Left kidney (tissue), 2 donors: ENCODE results near the gene LVRN. TPM values are rescaled to one million over a fixed set of nuclear protein-coding genes. Genes with fewer than 3 reads are reported as not detected.

ENCODE experiments used
- DNase-seq: peaks from one replicate; pipeline ENCODE4 v3.0.0-alpha.2; 2013
- polyA plus RNA-seq: library from polyadenylated mRNA; unstranded; fragments of 120-200 nt; gene quantifications from one replicate; pipeline ENCODE4 v1.2.1, GENCODE V29; 2013; ENCODE audit not compliant: insufficient read length

The LVRN gene
- polyA plus RNA-seq, 1 donor, result 3.0 TPM

- no peak for DNase-seq
Observed at GRCh38 chr5:116025866-116026265, 63.6 kb downstream of the LVRN start.

- DNase-seq, result no peak
Observed at GRCh38 chr5:116032094-116032517, 69.8 kb downstream of the LVRN start, which contains the start of gene ARL14EPL. Gene ARL14EPL (plus strand): TSS chr5:116032472. CDS start chr5:116051466, 18,994 bp downstream.

DNA sequence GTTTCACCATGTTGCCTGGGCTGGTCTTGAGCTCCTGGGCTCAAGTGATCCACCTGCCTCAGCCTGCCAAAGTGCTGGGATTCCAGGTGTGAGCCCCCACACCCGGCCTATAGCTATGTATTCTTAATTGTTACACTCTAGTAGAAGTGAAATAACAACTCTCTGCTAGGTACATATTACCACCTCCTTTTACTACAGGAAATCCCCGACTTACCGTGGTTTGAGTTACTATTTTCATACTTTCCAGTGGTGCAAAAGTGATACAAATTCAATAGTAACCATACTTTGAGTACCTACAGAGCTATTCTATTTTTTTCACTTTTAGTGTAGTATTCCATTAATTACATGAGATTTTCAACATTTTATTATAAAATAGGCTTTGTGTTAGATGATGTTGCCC, 70.7 kb downstream of the LVRN start:
- DNase-seq, result no peak

GRCh38 chr5:116035123-116035522, 72.8 kb downstream of the LVRN start:
- DNase-seq, result no peak

DNA sequence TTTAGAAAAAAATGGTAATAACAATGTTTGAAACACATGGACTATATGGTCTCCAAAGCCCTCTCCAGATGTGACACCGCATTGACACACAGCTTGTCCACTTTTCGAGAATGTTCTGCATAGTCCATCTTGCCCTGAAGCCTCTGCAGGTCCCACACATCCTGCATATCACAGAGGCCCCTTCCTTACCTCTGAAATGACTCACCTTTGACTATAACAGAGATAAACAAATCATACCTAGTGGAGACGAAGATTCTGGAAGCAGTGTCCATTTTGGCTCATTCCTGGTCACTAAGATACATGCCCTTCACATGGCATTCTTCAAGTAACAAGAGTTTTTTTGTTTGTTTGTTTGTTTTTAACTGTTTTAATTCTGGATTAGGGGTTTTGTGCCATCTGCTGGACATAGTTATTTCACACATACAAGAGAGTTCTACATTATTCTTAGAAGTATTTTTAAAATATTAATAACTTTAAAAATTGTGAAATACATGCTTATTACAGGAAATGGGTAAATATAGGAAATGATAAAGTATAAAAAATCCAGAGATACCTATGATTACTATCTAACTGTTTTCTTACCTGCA, 75.1 kb downstream of the LVRN start:
- no peak for DNase-seq

GRCh38 chr5:116038817-116039216, 76.5 kb downstream of the LVRN start:
- no peak for DNase-seq

- no peak for DNase-seq
Observed at GRCh38 chr5:116042375-116042774, 80.1 kb downstream of the LVRN start.

GRCh38 chr5:116044073-116044472, 81.8 kb downstream of the LVRN start:
- DNase-seq, result no peak

DNA sequence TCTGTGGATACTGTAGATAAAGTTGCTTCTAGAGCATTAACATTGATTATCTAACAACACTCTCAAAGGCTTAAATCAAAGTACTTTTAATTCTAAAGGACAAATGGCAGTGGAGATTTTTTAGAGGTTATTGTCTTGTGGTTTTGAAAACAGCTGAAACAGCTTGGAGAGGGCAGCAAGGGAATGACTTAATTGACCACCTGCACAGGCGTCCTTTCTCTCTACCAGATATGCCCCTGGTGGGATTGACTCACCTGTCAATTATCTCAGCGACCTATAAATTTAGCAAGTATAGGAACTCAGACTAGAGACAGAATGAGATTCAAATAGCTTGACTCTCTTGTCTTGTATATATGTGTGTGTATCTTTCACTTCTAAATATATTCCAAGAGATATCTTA, 83.5 kb downstream of the LVRN start:
- DNase-seq, result no peak

DNA sequence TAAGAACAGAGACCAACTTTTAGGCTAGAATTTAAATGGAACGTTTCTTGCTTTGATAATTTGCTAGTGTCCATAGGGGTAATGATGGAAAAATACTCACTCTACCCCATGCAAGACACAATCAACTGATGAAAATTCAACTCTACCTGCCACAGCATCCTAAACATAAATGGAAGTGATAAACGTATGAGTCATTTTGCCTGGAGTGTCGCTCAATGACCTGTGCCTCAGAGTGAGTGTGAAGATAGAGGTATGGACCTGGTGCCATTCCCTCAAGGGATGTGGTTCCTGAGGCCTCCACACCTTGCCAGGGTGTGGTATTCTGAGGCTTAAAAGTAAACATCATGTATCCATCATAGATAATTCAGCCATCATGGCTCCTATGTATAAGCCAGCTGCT, 84.0 kb downstream of the LVRN start:
- no peak for DNase-seq

DNA sequence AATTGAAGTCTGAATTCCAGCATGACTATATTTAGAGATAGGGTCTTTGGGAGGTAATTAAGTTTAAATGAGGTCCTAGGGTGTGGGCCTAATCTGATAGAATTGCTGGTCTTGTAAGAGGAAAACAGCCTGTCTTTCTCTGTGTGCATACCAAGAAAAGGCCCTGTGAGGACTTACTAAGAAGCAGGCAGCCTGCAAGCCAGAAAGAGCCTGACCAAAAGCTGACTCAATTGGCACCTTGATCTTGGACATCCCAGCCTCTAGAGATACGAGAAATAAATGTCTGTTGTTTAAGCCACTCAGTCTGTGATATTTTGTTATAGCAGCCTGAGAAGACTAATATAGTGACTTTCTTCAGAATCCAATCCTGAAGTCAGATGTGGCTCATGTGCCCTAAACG, 84.5 kb downstream of the LVRN start:
- DNase-seq, result no peak

- no peak for DNase-seq
Observed at GRCh38 chr5:116058346-116058936, 96.2 kb downstream of the LVRN start.

GRCh38 chr5:116062352-116062751, 100.1 kb downstream of the LVRN start:
- DNase-seq, result no peak

- no peak for DNase-seq
Observed at GRCh38 chr5:116063950-116064349, 101.7 kb downstream of the LVRN start.

DNA sequence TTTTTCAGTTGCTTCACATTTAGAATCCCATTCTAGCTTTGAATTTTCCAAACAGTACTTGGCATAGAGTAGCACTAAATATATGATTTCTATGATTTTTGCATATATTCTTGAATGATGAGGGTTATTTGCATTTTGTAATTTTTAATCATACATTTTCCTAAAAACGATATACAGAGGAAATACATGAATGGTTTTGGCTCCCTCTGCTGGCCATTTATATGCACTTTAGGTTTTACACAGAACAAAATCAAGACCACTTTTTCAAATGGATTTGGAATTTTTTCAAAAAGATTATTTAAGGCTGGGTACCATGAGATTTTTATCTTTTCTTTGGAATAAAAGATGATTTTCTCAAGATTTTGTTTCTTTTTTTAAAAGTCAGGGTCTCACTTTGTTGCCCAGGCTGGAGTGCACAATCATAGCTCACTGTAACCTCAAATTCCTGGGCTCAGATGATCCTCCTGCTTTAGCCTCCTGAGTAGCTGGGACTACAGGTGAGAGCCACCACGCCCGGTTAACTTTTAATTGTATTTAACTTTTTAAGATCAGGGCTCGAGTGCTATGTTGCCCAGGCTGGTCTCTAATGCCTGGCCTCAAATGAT, 105.9 kb downstream of the LVRN start:
- peak; percentile 57 for DNase-seq

- DNase-seq, result no peak
Observed at GRCh38 chr5:116071211-116071610, 108.9 kb downstream of the LVRN start.

- no peak for DNase-seq
Observed at GRCh38 chr5:116075191-116075831, 113.0 kb downstream of the LVRN start.

- no peak for DNase-seq
Observed at GRCh38 chr5:116076496-116076895, 114.2 kb downstream of the LVRN start.

Other genes with a start within 250 kb of the LVRN start
- gene CDO1, start 145.8 kb upstream of the LVRN start, polyA plus RNA-seq, result 22.9 TPM
- gene ATG12, start 120.9 kb upstream of the LVRN start, polyA plus RNA-seq, result 70.1 TPM
- gene AP3S1, start 120.5 kb upstream of the LVRN start, polyA plus RNA-seq, result 127 TPM
- not detected for gene ARL14EPL, start 70.0 kb downstream of the LVRN start, polyA plus RNA-seq
- gene COMMD10, start 122.5 kb downstream of the LVRN start, polyA plus RNA-seq, result 64.4 TPM